AG04450 (cell line): Measurements from ENCODE around the gene CCSER1. TPM values are rescaled to one million over a fixed set of nuclear protein-coding genes. Genes with fewer than 3 reads are reported as not detected.

Source experiments
- CTCF ChIA-PET: fragments of 300-600, 350-600 bp; formaldehyde crosslinking; extraction: SDS; loops from one replicate; lab custom pipeline; 2022; ENCODE audit warnings: antibody characterized with exemption, inconsistent platforms; lab: Charles Lee
- POLR2A ChIA-PET: fragments of 350-600 bp; formaldehyde crosslinking; extraction: SDS; loops from one replicate; lab custom pipeline; 2021; ENCODE audit warnings: antibody characterized with exemption, inconsistent platforms; lab: Yijun Ruan, JAX
- DNase-seq: peaks from one replicate; pipeline ENCODE4 v3.0.0-alpha.2; 2011; ENCODE audit warnings: low read depth, low spot score
- H3K27ac ChIP-seq: one replicate; pipeline ENCODE4 v1.5.1; 2012; ENCODE audit warnings: low read depth, low read length, control low read depth
- H3K27me3 ChIP-seq: one replicate; pipeline ENCODE4 v1.6.0; 2012; ENCODE audit warnings: low read length; ENCODE audit not compliant: control insufficient read depth, insufficient read depth
- H3K4me3 ChIP-seq: 2 replicates; pipeline ENCODE4 v1.5.1; 2011; ENCODE audit warnings: mild to moderate bottlenecking, low read depth, low read length, control low read depth
- H3K9me3 ChIP-seq: 2 replicates; pipeline ENCODE4 v1.5.1; 2012; ENCODE audit warnings: low read length; ENCODE audit not compliant: control insufficient read depth, insufficient read depth
- polyA plus RNA-seq: library from polyadenylated mRNA; depleted of rRNA; stranded (reverse); fragments of >200 nt; gene quantifications from 2 replicates; pipeline ENCODE4 v1.2.3, GENCODE V29; 2011
- TF ChIP-seq, protein P1 (sequence below): IDR thresholded peaks from 2 replicates; pipeline ENCODE4 v1.5.1; 2011; ENCODE audit warnings: low read depth, low read length, control low read depth, inconsistent platforms

The CCSER1 gene
- polyA plus RNA-seq, 1 experiment, result not detected

- TF ChIP-seq, protein P1, sequence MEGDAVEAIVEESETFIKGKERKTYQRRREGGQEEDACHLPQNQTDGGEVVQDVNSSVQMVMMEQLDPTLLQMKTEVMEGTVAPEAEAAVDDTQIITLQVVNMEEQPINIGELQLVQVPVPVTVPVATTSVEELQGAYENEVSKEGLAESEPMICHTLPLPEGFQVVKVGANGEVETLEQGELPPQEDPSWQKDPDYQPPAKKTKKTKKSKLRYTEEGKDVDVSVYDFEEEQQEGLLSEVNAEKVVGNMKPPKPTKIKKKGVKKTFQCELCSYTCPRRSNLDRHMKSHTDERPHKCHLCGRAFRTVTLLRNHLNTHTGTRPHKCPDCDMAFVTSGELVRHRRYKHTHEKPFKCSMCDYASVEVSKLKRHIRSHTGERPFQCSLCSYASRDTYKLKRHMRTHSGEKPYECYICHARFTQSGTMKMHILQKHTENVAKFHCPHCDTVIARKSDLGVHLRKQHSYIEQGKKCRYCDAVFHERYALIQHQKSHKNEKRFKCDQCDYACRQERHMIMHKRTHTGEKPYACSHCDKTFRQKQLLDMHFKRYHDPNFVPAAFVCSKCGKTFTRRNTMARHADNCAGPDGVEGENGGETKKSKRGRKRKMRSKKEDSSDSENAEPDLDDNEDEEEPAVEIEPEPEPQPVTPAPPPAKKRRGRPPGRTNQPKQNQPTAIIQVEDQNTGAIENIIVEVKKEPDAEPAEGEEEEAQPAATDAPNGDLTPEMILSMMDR, result no peak
- no peak for DNase-seq
- Histone ChIP-seq H3K27me3 (no peaks in the 10 kb centered on the region), H3K9me3 (peaks cover 4% of the 10 kb centered on the region; the same call in 1 of the 2 replicates), H3K4me3 (no peak overlapping the region), H3K27ac (no peak overlapping the region)
- CTCF ChIA-PET, result no interaction called here
- POLR2A ChIA-PET, result no interaction called here
These were observed 1471.5 kb downstream of the CCSER1 start for GRCh38 chr4:91598696-91599095.

DNA sequence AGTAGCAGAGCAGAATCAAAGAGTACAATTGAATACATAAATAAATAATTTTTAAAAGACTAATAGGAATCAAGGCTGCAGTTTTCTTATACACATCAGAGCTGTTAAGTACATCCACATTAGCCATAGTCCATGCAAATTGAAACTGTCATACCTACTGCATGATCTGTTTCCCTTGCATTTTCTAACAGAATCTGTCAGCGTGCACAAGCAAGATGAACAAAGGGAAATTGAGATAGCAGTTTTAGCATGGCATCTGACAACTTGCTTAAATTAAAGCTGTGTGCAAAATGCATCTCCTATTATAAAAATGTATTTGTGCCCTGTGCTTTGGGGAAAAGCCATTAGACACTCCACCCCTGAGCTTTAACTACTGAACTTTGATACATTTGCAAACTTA, 1473.1 kb downstream of the CCSER1 start:
- Histone ChIP-seq H3K9me3 (peaks cover 4% of the 10 kb centered on the region; the same call in 1 of the 2 replicates), H3K4me3 (no peak overlapping the region), H3K27me3 (no peaks in the 10 kb centered on the region), H3K27ac (no peak overlapping the region)
- TF ChIP-seq, protein P1, result no peak
- DNase-seq, result no peak
- ChIA-PET POLR2A (no interaction called here), CTCF (no interaction called here)

GRCh38 chr4:91601401-91601800, 1474.2 kb downstream of the CCSER1 start:
- no peak for DNase-seq
- Histone ChIP-seq H3K27me3 (no peaks in the 10 kb centered on the region), H3K27ac (no peak overlapping the region), H3K4me3 (no peak overlapping the region), H3K9me3 (peaks cover 4% of the 10 kb centered on the region; the same call in 1 of the 2 replicates)
- CTCF ChIA-PET, result no interaction called here
- POLR2A ChIA-PET, result no interaction called here
- TF ChIP-seq, protein P1, result no peak

GRCh38 chr4:91611782-91612181, 1484.6 kb downstream of the CCSER1 start:
- no peak for DNase-seq
- POLR2A ChIA-PET, result no interaction called here
- H3K27ac ChIP-seq, result no peak overlapping the region
- H3K9me3 ChIP-seq, result peaks cover 12% of the 10 kb centered on the region
- no peak overlapping the region for H3K4me3 ChIP-seq
- TF ChIP-seq, protein P1, result no peak
- H3K27me3 ChIP-seq, result no peaks in the 10 kb centered on the region
- CTCF ChIA-PET, result no interaction called here

DNA sequence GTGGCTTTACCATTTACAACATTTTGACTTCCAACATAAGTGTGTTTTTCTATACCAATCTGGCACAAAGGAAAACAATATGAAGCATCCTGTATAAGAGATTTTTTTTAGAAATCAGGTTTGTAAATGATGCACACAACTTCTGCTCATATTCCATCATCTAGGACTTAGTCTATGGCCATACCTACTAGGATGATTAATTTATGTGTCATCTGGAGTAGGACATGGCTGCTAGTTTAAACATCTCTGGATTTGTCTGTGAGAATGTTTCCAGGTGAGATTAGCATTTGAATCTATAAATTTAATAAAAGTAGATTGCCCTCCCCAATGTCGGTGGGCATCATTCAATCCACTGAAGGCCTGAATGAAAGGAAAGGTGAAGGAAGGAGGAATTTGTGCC, 1493.8 kb downstream of the CCSER1 start:
- DNase-seq, result no peak
- H3K4me3 ChIP-seq, result no peak overlapping the region
- POLR2A ChIA-PET, result no interaction called here
- H3K9me3 ChIP-seq, result peaks cover 8% of the 10 kb centered on the region; the same call in 1 of the 2 replicates
- no peak overlapping the region for H3K27ac ChIP-seq
- TF ChIP-seq, protein P1, result no peak
- CTCF ChIA-PET, result no interaction called here
- no peaks in the 10 kb centered on the region for H3K27me3 ChIP-seq
